Measurements from ENCODE around the gene PRKAG2.

The PRKAG2 gene

DNA sequence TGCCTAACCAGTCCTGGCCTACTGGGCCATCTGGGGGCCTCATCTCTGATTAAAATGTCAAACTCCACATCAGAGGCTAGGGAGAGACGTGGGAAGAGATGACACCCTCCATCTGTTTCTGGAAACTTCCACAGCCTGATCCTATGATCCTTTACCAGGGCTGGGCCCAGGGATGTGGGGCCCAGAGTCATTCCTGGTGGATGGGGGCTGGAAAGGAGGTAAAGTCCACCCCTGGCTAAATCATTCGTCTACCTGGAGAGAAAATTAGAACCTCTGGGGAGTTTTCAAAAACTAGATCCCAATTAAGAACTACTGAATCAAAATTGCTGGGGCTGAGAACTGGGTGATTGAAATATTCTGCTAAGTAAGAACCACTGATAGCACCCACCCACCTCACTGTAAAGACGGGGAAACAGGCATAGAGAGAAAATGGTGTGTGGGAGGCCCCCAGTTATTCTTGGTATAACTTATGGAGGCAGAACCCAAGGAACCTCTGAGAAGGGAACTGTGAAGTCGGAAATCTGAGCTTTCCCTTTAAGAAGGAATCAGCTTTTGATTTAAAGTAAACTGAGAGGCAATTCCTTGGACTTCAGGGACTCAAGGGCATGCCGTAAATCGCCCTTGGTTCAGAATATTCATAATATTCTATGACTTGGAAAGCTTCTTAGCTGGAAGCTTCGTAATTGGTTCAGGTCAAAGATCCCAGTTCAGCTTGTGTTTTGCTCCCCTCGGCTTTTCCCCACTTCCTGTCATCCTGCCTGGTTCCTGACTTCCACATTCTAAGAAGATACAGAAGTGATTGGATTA, 53.1 kb downstream of the PRKAG2 start:
- Histone ChIP-seq H3K36me3 (ENCODE audit: insufficient read depth, low read depth, low read length) (no peaks in the 10 kb centered on the region), H3K27me3 (ENCODE audit: insufficient read depth, low read length) (no peaks in the 10 kb centered on the region), H3K27ac (ENCODE audit: low read length) (no peak overlapping the region), H3K9ac (ENCODE audit: low read depth, low read length) (no peak overlapping the region), H3K9me3 (ENCODE audit: insufficient read depth, low read depth, low read length) (no peaks in the 10 kb centered on the region), H3K4me3 (ENCODE audit: low read length) (no peak overlapping the region), H3K4me1 (ENCODE audit: insufficient read depth, low read length) (no peaks in the 10 kb centered on the region)

DNA sequence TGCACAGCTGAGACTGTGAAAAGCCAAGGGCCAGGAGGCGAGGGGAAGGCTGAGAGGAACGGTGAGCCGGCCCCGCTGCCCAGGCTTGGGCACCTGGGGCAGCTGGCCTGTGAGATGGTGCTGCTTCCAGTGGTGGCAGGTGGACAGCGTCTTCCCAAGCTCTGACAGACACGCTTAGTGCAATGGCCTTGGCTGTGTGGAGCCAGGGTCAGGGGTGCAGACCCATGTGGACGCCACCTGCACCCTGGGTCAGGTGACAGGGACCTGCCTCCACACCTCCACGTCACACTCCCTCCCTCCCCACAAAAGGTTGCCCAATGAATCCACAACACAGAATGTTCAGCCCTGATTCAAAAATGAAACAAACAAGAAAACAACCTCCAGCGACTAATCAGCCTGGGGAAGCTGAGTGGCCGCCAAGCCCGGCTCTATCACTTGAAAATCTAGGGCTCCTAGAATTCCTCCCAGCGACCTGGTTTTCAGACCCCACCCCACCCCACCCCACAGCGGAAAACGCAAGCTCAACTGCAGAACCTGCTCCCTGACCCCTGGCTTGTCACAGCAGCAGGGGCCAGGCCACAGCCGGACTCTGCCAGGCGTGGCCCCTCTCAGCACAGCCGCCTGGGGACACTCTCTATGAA, 54.3 kb downstream of the PRKAG2 start:
- Histone ChIP-seq H3K9me3 (ENCODE audit: insufficient read depth, low read depth, low read length) (no peaks in the 10 kb centered on the region), H3K36me3 (ENCODE audit: insufficient read depth, low read depth, low read length) (no peaks in the 10 kb centered on the region), H3K4me1 (ENCODE audit: insufficient read depth, low read length) (no peaks in the 10 kb centered on the region), H3K27ac (ENCODE audit: low read length) (no peak overlapping the region), H3K4me3 (ENCODE audit: low read length) (no peak overlapping the region), H3K27me3 (ENCODE audit: insufficient read depth, low read length) (no peaks in the 10 kb centered on the region), H3K9ac (ENCODE audit: low read depth, low read length) (no peak overlapping the region)

DNA sequence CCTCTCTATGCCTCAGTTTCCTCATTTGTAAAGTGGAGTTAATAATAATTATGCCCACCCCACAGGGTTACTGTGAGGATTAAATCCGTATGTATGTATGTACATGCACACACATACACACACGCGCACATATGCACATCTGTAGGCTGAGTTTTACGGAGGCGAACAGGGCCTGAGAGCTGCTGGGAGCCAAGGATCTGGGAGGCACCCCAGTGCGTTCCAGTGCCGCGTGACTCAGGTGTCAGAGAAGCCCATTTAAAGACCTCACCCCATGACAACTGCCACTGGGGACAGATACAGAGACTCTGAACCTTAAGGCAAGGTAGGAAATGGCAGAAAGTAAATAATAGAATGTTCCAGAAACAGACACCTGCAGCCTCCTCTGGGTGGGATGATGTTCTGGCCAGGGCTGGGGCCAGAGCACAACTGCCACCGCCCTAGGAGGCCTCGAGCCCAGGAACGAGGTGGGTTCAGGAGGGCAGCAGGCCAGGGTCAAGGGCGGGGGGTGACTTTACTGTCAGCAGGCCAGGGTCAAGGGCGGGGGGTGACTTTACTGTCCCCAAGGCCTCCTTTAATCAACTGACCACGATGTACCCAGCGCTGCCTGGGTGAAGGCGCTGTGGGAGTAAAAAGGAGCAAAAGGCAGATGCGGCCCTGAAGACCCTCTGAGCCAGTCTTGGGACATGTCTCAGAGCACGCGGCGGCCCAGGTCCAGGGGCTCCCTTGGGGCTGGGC, 54.9 kb downstream of the PRKAG2 start:
- Histone ChIP-seq H3K4me1 (ENCODE audit: insufficient read depth, low read length) (no peaks in the 10 kb centered on the region), H3K9ac (ENCODE audit: low read depth, low read length) (no peak overlapping the region), H3K9me3 (ENCODE audit: insufficient read depth, low read depth, low read length) (no peaks in the 10 kb centered on the region), H3K27me3 (ENCODE audit: insufficient read depth, low read length) (0 out of 2 replicates have a peak, but pooled peaks cover 2% of the 10 kb centered on the region), H3K4me3 (ENCODE audit: low read length) (no peak overlapping the region), H3K27ac (ENCODE audit: low read length) (no peak overlapping the region), H3K36me3 (ENCODE audit: insufficient read depth, low read depth, low read length) (no peaks in the 10 kb centered on the region)

DNA sequence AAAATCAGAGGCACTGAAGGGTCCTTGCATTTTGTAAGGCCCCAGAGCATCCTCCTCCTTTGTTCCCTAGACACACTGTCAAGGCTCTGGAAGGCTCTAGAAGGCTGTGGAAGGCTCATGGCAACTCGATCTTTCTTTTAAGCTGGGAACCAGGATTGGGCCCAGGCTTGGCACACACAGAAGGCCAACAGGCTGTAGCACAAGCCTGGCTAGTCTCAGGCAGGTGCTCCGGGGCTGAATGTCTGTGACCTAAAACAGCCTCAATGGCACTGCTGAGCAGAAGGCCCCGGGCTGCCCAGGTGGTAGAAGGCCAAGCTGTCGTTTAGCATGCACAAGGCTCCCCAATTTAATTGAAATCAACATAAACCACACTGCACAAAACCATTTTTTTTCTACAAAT, 55.7 kb downstream of the PRKAG2 start:
- Histone ChIP-seq H3K9ac (ENCODE audit: low read depth, low read length) (no peak overlapping the region), H3K27ac (ENCODE audit: low read length) (no peak overlapping the region), H3K4me3 (ENCODE audit: low read length) (no peak overlapping the region), H3K27me3 (ENCODE audit: insufficient read depth, low read length) (peaks cover 9% of the 10 kb centered on the region), H3K4me1 (ENCODE audit: insufficient read depth, low read length) (no peaks in the 10 kb centered on the region), H3K9me3 (ENCODE audit: insufficient read depth, low read depth, low read length) (no peaks in the 10 kb centered on the region), H3K36me3 (ENCODE audit: insufficient read depth, low read depth, low read length) (no peaks in the 10 kb centered on the region)

DNA sequence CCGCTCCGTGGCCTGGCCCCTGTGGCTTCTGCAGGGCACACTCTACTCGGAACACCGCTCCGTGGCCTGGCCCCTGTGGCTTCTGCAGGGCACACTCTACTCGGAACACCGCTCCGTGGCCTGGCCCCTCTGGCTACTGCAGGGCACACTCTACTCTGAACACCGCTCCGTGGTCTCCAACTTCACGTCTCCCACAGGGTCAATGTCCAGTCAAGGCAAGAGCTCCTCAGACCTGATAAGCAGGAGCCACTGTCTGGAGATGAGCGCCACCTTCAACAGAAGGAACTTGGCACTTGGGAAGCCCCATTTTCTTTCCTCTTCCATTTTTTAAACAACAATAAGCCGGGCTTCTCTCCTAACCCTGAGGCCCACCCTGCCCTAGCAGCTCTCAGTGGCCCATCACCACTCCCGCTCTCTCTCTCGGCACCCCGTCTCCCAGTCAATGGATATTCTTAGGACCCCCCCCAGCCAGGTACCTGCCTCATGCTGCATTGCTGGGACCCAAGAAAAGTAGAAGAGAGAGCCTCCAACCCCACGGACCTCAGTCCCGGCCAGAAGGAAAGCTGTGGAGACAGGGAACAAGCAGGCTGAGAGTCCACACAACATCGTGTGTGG, 56.3 kb downstream of the PRKAG2 start:
- Histone ChIP-seq H3K9ac (ENCODE audit: low read depth, low read length) (no peak overlapping the region), H3K4me3 (ENCODE audit: low read length) (no peak overlapping the region), H3K27ac (ENCODE audit: low read length) (no peak overlapping the region), H3K9me3 (ENCODE audit: insufficient read depth, low read depth, low read length) (no peaks in the 10 kb centered on the region), H3K4me1 (ENCODE audit: insufficient read depth, low read length) (no peaks in the 10 kb centered on the region; the same call in 1 of the 2 replicates), H3K27me3 (ENCODE audit: insufficient read depth, low read length) (peaks cover 15% of the 10 kb centered on the region), H3K36me3 (ENCODE audit: insufficient read depth, low read depth, low read length) (no peaks in the 10 kb centered on the region)

DNA sequence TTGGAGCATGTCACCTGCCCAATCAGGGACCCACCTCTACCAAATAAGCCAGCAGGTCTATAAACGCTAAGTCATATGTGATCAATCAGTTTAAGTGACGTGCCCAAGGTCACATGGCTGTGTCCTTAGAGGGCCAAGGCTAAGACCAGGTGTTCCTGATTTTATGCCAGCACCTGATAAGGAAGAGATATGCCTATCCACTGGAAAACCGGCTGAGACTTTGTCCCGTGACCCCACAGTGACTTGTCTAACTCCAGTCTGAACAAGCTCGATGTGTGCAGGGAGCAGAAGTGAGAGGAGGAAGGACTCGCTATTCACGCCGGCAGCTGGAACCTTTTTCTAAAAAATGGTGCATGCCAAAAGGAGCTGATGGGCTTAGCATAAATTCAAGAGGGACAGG, 57.0 kb downstream of the PRKAG2 start:
- Histone ChIP-seq H3K27me3 (ENCODE audit: insufficient read depth, low read length) (peaks cover 23% of the 10 kb centered on the region), H3K36me3 (ENCODE audit: insufficient read depth, low read depth, low read length) (no peaks in the 10 kb centered on the region), H3K4me3 (ENCODE audit: low read length) (no peak overlapping the region), H3K4me1 (ENCODE audit: insufficient read depth, low read length) (peaks cover 3% of the 10 kb centered on the region; the same call in 1 of the 2 replicates), H3K27ac (ENCODE audit: low read length) (no peak overlapping the region), H3K9ac (ENCODE audit: low read depth, low read length) (no peak overlapping the region), H3K9me3 (ENCODE audit: insufficient read depth, low read depth, low read length) (no peaks in the 10 kb centered on the region)

DNA sequence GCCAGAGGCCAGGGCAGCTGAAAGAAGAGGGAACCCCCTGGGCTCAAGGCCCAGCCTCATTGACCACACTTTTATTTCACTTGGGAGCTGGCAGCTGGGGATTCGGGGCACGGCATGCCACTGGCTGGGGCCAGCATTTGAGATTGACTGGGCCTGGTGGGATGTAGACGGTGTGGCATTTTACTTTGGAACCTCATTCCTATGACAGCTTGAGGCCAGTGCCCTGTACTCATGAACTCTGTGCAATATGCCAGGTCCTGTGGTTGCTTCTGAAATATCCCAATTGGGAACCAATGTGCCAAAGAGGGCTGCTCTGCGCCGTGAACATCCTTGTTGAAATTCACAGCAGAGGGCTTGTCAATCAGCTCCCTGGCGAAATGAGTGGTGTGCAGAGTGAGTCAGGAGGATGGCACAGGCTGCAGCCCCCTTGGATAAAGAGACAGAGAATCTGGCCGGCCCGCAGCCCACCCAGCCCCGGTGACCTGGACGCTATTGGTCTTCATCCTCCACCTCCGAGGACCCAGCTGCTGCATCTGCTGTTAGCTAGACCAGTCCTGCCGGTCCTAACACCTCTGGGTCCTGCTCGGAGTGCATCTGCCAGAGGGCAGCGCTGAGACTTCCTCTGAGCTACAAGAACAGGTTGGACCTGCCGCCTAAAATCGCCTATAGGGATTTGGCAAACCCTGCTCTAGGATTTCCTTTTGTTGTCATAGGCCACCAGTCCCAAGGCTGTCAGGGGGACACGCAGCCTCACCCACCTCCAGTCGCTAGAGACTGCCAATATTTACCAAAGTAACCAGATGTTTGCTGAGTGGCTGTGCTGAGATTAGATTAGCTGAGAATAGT, 58.0 kb downstream of the PRKAG2 start:
- Histone ChIP-seq H3K9me3 (ENCODE audit: insufficient read depth, low read depth, low read length) (no peaks in the 10 kb centered on the region), H3K4me3 (ENCODE audit: low read length) (no peak overlapping the region), H3K27ac (ENCODE audit: low read length) (no peak overlapping the region), H3K27me3 (ENCODE audit: insufficient read depth, low read length) (peaks cover 32% of the 10 kb centered on the region), H3K9ac (ENCODE audit: low read depth, low read length) (no peak overlapping the region), H3K4me1 (ENCODE audit: insufficient read depth, low read length) (peaks cover 6% of the 10 kb centered on the region; the same call in 1 of the 2 replicates), H3K36me3 (ENCODE audit: insufficient read depth, low read depth, low read length) (no peaks in the 10 kb centered on the region)

DNA sequence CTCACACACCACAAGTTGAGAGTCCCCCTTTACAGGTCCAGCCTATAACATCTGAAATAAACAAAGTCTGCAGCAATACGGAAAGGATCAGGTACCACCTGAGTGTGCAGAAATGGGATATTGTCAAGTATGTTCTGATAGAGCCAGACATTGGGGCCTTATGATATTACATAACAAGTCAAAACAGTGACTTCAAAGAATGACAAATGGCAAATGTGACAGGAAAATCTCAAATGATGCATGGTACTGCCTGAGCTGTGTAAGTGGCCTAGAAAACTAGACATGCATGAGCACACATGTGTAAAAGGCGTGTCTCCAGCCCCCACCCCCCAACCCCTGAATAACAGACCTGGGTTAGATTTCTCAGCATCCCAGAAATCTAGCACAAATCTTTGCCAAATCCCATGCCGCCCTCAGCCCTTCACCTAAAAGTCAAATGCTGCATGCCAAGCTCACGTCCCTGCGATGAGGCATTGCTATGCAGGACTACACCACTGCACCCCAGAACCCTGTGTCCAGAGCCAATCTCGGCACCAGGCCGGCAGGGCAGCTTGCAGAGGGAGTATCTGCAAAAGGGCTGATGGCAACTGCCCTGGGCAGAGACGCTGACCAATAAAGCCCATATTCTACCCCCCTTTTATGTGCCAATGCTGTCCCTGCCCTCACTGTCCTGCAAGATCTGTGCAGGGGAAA, 58.8 kb downstream of the PRKAG2 start:
- H3K9ac ChIP-seq (ENCODE audit: low read depth, low read length): no peak overlapping the region
- H3K9me3 ChIP-seq (ENCODE audit: insufficient read depth, low read depth, low read length): no peaks in the 10 kb centered on the region
- H3K27me3 ChIP-seq (ENCODE audit: insufficient read depth, low read length): peaks cover 40% of the 10 kb centered on the region
- H3K4me3 ChIP-seq (ENCODE audit: low read length): no peak overlapping the region
- H3K27ac ChIP-seq (ENCODE audit: low read length): no peak overlapping the region
- H3K36me3 ChIP-seq (ENCODE audit: insufficient read depth, low read depth, low read length): no peaks in the 10 kb centered on the region
- peaks cover 12% of the 10 kb centered on the region; the same call in 1 of the 2 replicates for H3K4me1 ChIP-seq (ENCODE audit: insufficient read depth, low read length)

DNA sequence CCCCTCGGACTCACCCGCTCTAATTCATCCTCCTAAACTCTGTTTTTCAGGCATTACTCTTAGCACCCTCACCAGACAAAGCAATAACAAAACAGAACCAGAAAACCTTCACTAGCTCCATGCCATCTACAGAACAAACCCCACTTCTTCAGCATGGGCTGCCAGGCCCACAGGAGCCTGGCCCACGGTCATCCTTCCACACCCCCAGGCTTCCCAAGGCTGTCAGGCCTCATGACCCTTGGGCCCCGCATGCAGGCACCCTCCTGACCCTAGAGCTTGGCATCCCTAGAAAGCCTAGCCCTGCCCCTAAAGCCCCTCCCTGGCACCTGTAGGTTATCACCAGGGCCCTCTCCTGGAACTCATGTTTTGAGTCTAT, 59.6 kb downstream of the PRKAG2 start:
- H3K4me1 ChIP-seq (ENCODE audit: insufficient read depth, low read length): peaks cover 13% of the 10 kb centered on the region; the same call in 1 of the 2 replicates
- H3K4me3 ChIP-seq (ENCODE audit: low read length): no peak overlapping the region
- H3K9ac ChIP-seq (ENCODE audit: low read depth, low read length): no peak overlapping the region
- H3K27me3 ChIP-seq (ENCODE audit: insufficient read depth, low read length): peaks cover 48% of the 10 kb centered on the region
- no peaks in the 10 kb centered on the region for H3K36me3 ChIP-seq (ENCODE audit: insufficient read depth, low read depth, low read length)
- no peak overlapping the region for H3K27ac ChIP-seq (ENCODE audit: low read length)
- no peaks in the 10 kb centered on the region for H3K9me3 ChIP-seq (ENCODE audit: insufficient read depth, low read depth, low read length)

DNA sequence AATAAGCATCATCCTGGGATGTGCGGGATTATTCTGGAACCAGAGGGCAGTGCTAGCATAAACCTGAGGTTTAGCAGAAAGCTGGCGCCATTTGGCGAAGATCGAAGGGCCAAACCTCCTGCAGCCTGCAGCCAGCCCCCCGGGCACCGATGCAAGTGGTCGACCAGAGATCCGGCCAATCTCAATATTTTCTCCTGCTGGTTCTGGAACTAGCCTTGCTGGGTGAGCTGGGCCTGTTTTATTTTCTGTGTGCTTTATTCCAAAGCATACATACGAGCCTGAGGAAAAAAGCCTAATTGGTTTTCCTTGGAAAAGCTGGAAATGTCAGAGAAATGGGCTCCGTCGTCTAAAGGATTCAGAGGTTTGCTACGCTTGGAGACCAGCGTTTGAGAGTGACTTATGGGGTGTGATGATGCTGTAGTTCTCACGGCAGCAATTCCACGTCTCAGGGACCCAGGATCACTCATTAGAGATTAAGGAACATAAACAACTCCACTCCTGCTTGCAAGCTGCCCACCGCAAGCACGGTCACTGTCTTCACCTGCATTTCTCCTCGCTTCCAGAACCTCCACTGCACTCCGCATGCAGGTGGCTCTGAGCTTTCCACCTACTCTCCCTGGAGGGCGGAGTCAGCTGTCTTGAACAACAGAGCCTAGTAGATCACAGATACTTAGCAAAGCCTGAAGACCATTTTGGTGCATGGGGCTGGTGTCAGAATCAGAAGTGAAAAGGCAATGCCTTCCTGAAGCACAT, 60.2 kb downstream of the PRKAG2 start:
- Histone ChIP-seq H3K4me1 (ENCODE audit: insufficient read depth, low read length) (peaks cover 13% of the 10 kb centered on the region; the same call in 1 of the 2 replicates), H3K27ac (ENCODE audit: low read length) (no peak overlapping the region), H3K27me3 (ENCODE audit: insufficient read depth, low read length) (peaks cover 54% of the 10 kb centered on the region), H3K9ac (ENCODE audit: low read depth, low read length) (no peak overlapping the region), H3K4me3 (ENCODE audit: low read length) (no peak overlapping the region), H3K9me3 (ENCODE audit: insufficient read depth, low read depth, low read length) (no peaks in the 10 kb centered on the region), H3K36me3 (ENCODE audit: insufficient read depth, low read depth, low read length) (no peaks in the 10 kb centered on the region)
